Muscle of arm (tissue), 12 donors: Measurements from ENCODE around the gene FRMD4A. TPM values are rescaled to one million over a fixed set of nuclear protein-coding genes. Genes with fewer than 3 reads are reported as not detected.
"Not testable (repeated sequence)": the region's sequence is repeated elsewhere in the genome, so short reads cannot be mapped to it uniquely, and the experiment has no call there.

ENCODE experiments used
- DNase-seq: peaks from one replicate; pipeline ENCODE4 v3.0.0-alpha.2; 2013
- polyA plus RNA-seq, 12 donors: library from polyadenylated mRNA; unstranded; fragments of 120-200 nt; gene quantifications; one replicate each; pipeline ENCODE4 v1.2.1, GENCODE V29; 2013; ENCODE audit not compliant: insufficient read length in 12 of 12

The FRMD4A gene
- polyA plus RNA-seq, 12 donors = 28.4 to 70.7 (median 37.0) TPM; not detected in 1

- no peak for DNase-seq
Measured at GRCh38 chr10:13916384-13916947, 414.3 kb downstream of the FRMD4A start.

- DNase-seq = no peak
Measured at GRCh38 chr10:13915710-13916109, 415.0 kb downstream of the FRMD4A start.

- no peak for DNase-seq
Measured at GRCh38 chr10:13913897-13914296, 416.8 kb downstream of the FRMD4A start.

- no peak for DNase-seq
Measured at GRCh38 chr10:13911821-13912520, 418.8 kb downstream of the FRMD4A start.

- no peak for DNase-seq
Measured at GRCh38 chr10:13909516-13910258, 421.0 kb downstream of the FRMD4A start.

- DNase-seq = no peak
Measured at GRCh38 chr10:13908475-13908874, 422.2 kb downstream of the FRMD4A start.

- DNase-seq = no peak
Measured at GRCh38 chr10:13907570-13907969, 423.2 kb downstream of the FRMD4A start.

GRCh38 chr10:13905281-13905680, 425.4 kb downstream of the FRMD4A start:
- DNase-seq = no peak

GRCh38 chr10:13904064-13904463, 426.7 kb downstream of the FRMD4A start:
- DNase-seq = no peak

- no peak for DNase-seq
Measured at GRCh38 chr10:13902868-13903587, 427.7 kb downstream of the FRMD4A start.

- no peak for DNase-seq
Measured at GRCh38 chr10:13899941-13900340, 430.8 kb downstream of the FRMD4A start.

GRCh38 chr10:13896146-13896545, 434.6 kb downstream of the FRMD4A start:
- DNase-seq = not testable (repeated sequence)

GRCh38 chr10:13894412-13895093, 436.2 kb downstream of the FRMD4A start:
- no peak for DNase-seq

GRCh38 chr10:13893926-13894325, 436.8 kb downstream of the FRMD4A start:
- no peak for DNase-seq

- DNase-seq = no peak
Measured at GRCh38 chr10:13892871-13893270, 437.9 kb downstream of the FRMD4A start.

GRCh38 chr10:13892001-13892491, 438.7 kb downstream of the FRMD4A start:
- DNase-seq = no peak

- DNase-seq = no peak
Measured at GRCh38 chr10:13891128-13892000, 439.4 kb downstream of the FRMD4A start.

GRCh38 chr10:13890233-13891127, 440.2 kb downstream of the FRMD4A start:
- peak; percentile 62 for DNase-seq

GRCh38 chr10:13887761-13888160, 443.0 kb downstream of the FRMD4A start:
- DNase-seq = no peak
